Panc1 (cell line): ENCODE data around the gene STK24. TPM values are rescaled to one million over a fixed set of nuclear protein-coding genes. Genes with fewer than 3 reads are reported as not detected.

Experiments used
- ATAC-seq: fragments of 200-7000 bp; cut with Tn5 transposase; 2 replicates; pipeline ENCODE4 v1.9.1; 2020; ENCODE audit warnings: mild to moderate bottlenecking, moderate library complexity
- BruUV-seq: library from RNA; stranded (reverse); fragments of 400-500 nt; replicated peaks from 2 replicates; lab custom pipeline; 2021; lab: Mats Ljungman, UMichigan
- CTCF ChIA-PET: fragments of 300-600 bp; sonication (Branson Sonifier 250); formaldehyde crosslinking; loops from one replicate; lab custom pipeline; 2022; ENCODE audit warnings: antibody characterized with exemption; lab: Charles Lee
- POLR2A ChIA-PET: fragments of 300-600 bp; sonication (Branson Sonifier 250); formaldehyde crosslinking; loops from one replicate; lab custom pipeline; 2022; ENCODE audit warnings: antibody characterized with exemption; lab: Charles Lee
- DNase-seq: peaks from one replicate; pipeline ENCODE4 v3.0.0-alpha.2; 2010; ENCODE audit warnings: low read depth, low spot score
- H3K27ac ChIP-seq: 2 replicates; pipeline ENCODE4 v1.5.1; 2011; ENCODE audit warnings: mild to moderate bottlenecking, low read length, inconsistent platforms
- H3K27me3 ChIP-seq: fragments of 200-500 bp; sonication (Bioruptor generic); 2 replicates; pipeline ENCODE4 v1.6.0; 2014; ENCODE audit warnings: low read length, inconsistent platforms; ENCODE audit not compliant: control insufficient read depth, insufficient read depth
- H3K36me3 ChIP-seq: fragments of 200-500 bp; sonication (Bioruptor generic); 2 replicates; pipeline ENCODE4 v1.5.1; 2014; ENCODE audit warnings: inconsistent platforms, mild to moderate bottlenecking, low read length, moderate library complexity; ENCODE audit not compliant: control insufficient read depth, insufficient read depth
- H3K4me1 ChIP-seq: 2 replicates; pipeline ENCODE4 v1.5.1; 2011; ENCODE audit warnings: inconsistent platforms, mild to moderate bottlenecking, low read length, moderate library complexity; ENCODE audit not compliant: control insufficient read depth, insufficient read depth
- H3K4me3 ChIP-seq, 2 experiments: 2 replicates each; pipeline ENCODE4 v1.5.1; 2011 to 2012; ENCODE audit warnings: low read depth in 2 of 2, low read length in 2 of 2, mild to moderate bottlenecking in 2 of 2, inconsistent platforms in 1 of 2, moderate library complexity in 1 of 2
- H3K9me3 ChIP-seq: fragments of 200-500 bp; sonication (Bioruptor generic); 2 replicates; pipeline ENCODE4 v1.5.1; 2014; ENCODE audit warnings: low read depth, mild to moderate bottlenecking, inconsistent platforms, low read length, moderate library complexity; ENCODE audit not compliant: control insufficient read depth, insufficient read depth
- CTCF ChIP-seq: fragments of 450-650 bp; IDR thresholded peaks from 2 replicates; pipeline ENCODE4 v1.5.1; 2017; ENCODE audit warnings: mild to moderate bottlenecking
- POLR2AphosphoS5 ChIP-seq: IDR thresholded peaks from 2 replicates; pipeline ENCODE4 v1.6.1; 2012; ENCODE audit warnings: mild to moderate bottlenecking, low read depth, low read length, moderate library complexity
- REST ChIP-seq, 2 experiments: IDR thresholded peaks; 2 replicates each; pipeline ENCODE4 v1.6.1; 2011 to 2012; ENCODE audit warnings: low read depth in 2 of 2, control low read depth in 1 of 2, low read length in 1 of 2, mild to moderate bottlenecking in 1 of 2, moderate library complexity in 1 of 2; ENCODE audit not compliant: insufficient read depth in 1 of 2
- SIN3A ChIP-seq: IDR thresholded peaks from 2 replicates; pipeline ENCODE4 v1.6.1; 2012; ENCODE audit warnings: low read depth, mild to moderate bottlenecking, low read length, moderate library complexity, borderline replicate concordance; ENCODE audit not compliant: insufficient read depth
- TCF7L2 ChIP-seq: IDR thresholded peaks from 2 replicates; pipeline ENCODE4 v1.6.1; 2011; ENCODE audit warnings: mild to moderate bottlenecking, low read depth, low read length, inconsistent platforms
- in situ Hi-C: cut with HindIII; loops from 2 replicates; pipeline ENCODE4 v1.10.0; 2016; ENCODE audit warnings: low sequenced_read_pairs, low pct_unique_long_range_greater_than_20kb
- intact Hi-C: fragments of 100-400 bp; cut with micrococcal nuclease; formaldehyde crosslinking; loops from one replicate; pipeline ENCODE4 v1.10.0; 2022; ENCODE audit not compliant: unreplicated experiment
- total RNA-seq: library from RNA; stranded (reverse); gene quantifications from one replicate; pipeline ENCODE4 v1.2.1, GENCODE V29; 2021; ENCODE audit not compliant: unreplicated experiment

The STK24 gene
- total RNA-seq, 1 experiment from 2014 or later, result 57.3 TPM

GRCh38 chr13:98432638-98433037 lies 144.3 kb downstream of the STK24 start:
- no TSS peak for BruUV-seq
- Histone ChIP-seq H3K27me3 (no peaks in the 10 kb centered on the region), H3K36me3 (no peaks in the 10 kb centered on the region), H3K9me3 (no peaks in the 10 kb centered on the region), H3K27ac (no peak overlapping the region), H3K4me3 (no peak overlapping the region), H3K4me1 (no peaks in the 10 kb centered on the region)
- in situ Hi-C loops, result no loop called here
- no peak for TF ChIP-seq REST (IDR thresholded peaks at IDR 0.05; ENCODE audit: insufficient read depth in 1 of 2, low read depth in 2 of 2, low read length in 1 of 2)
- TF ChIP-seq CTCF, result no peak
- TF ChIP-seq SIN3A, result no peak
- no peak for TF ChIP-seq TCF7L2
- TF ChIP-seq POLR2AphosphoS5, result no peak
- ChIA-PET POLR2A (no interaction called here), CTCF (no interaction called here)
- intact Hi-C loops, result loop anchor here (10.0 kb wide), 1 partner anchor 398 kb away; no protein-coding TSS in a partner anchor
- no peak for ATAC-seq
- DNase-seq, result no peak

- CTCF ChIA-PET, result interaction anchor here (0.7 kb wide), 1 partner anchor 574 kb away, joined by 4 read pairs; no protein-coding TSS in a partner anchor
- no peak for ATAC-seq
- no TSS peak for BruUV-seq
- Histone ChIP-seq H3K9me3 (no peaks in the 10 kb centered on the region), H3K4me1 (no peaks in the 10 kb centered on the region), H3K27ac (no peak overlapping the region), H3K27me3 (no peaks in the 10 kb centered on the region), H3K4me3 (no peak overlapping the region), H3K36me3 (no peaks in the 10 kb centered on the region)
- POLR2A ChIA-PET, result no interaction called here
- no peak for DNase-seq
- in situ Hi-C loops, result no loop called here
- TF ChIP-seq SIN3A (no peak), CTCF (no peak), POLR2AphosphoS5 (no peak), TCF7L2 (no peak), REST (IDR thresholded peaks at IDR 0.05; ENCODE audit: insufficient read depth in 1 of 2, low read depth in 2 of 2, low read length in 1 of 2) (no peak)
- intact Hi-C loops, result loop anchor here (10.0 kb wide), 2 partner anchors 295 to 395 kb away; no protein-coding TSS in a partner anchor
Observed at GRCh38 chr13:98429977-98430736, 146.8 kb downstream of the STK24 start.
